Endothelial cell (in vitro differentiated cells): Measurements from ENCODE around the gene TMEM98. TPM values are rescaled to one million over a fixed set of nuclear protein-coding genes. Genes with fewer than 3 reads are reported as not detected.
A peak's percentile ranks its signal among the peaks of the same experiment; 100 is the strongest.
"Not testable (repeated sequence)": the region's sequence is repeated elsewhere in the genome, so short reads cannot be mapped to it uniquely, and the experiment has no call there.

Experiments used
- DNase-seq: peaks from one replicate; pipeline ENCODE4 v3.0.0; 2021; ENCODE audit warnings: low spot score
- H3K27ac Mint-ChIP-seq: one replicate; pipeline ENCODE4 v1.8.0; 2021; ENCODE audit warnings: mixed read lengths, inconsistent platforms; ENCODE audit not compliant: unreplicated experiment
- H3K27me3 Mint-ChIP-seq: one replicate; pipeline ENCODE4 v1.8.0; 2021; ENCODE audit warnings: mild to moderate bottlenecking, moderate library complexity, mixed read lengths, inconsistent platforms; ENCODE audit not compliant: unreplicated experiment
- H3K36me3 Mint-ChIP-seq: one replicate; pipeline ENCODE4 v1.8.0; 2021; ENCODE audit warnings: mild to moderate bottlenecking, low read depth, mixed read lengths, inconsistent platforms; ENCODE audit not compliant: unreplicated experiment
- H3K4me1 Mint-ChIP-seq: one replicate; pipeline ENCODE4 v1.8.0; 2021; ENCODE audit warnings: mild to moderate bottlenecking, mixed read lengths, inconsistent platforms; ENCODE audit not compliant: unreplicated experiment
- H3K4me3 Mint-ChIP-seq: one replicate; pipeline ENCODE4 v1.8.0; 2021; ENCODE audit warnings: mild to moderate bottlenecking, mixed read lengths, inconsistent platforms; ENCODE audit not compliant: unreplicated experiment
- H3K9me3 Mint-ChIP-seq: one replicate; pipeline ENCODE4 v1.8.0; 2021; ENCODE audit warnings: mixed read lengths, inconsistent platforms; ENCODE audit not compliant: unreplicated experiment
- CTCF ChIP-seq: fragments of 200-600 bp; sonication (generic); IDR thresholded peaks from one replicate; pipeline ENCODE4 v1.5.0; 2021; ENCODE audit warnings: antibody characterized with exemption; ENCODE audit not compliant: unreplicated experiment
- total RNA-seq: library from RNA; stranded (reverse); fragmentation: NEBNext Ultra II Directional; extraction: Animal tissue kit (Norgen Biotek cat#: 25700); gene quantifications from one replicate; pipeline ENCODE4 v1.2.1, GENCODE V29; 2021; ENCODE audit not compliant: unreplicated experiment

The TMEM98 gene
- total RNA-seq, 1 donor from 2014 or later = 84.2 TPM

DNA sequence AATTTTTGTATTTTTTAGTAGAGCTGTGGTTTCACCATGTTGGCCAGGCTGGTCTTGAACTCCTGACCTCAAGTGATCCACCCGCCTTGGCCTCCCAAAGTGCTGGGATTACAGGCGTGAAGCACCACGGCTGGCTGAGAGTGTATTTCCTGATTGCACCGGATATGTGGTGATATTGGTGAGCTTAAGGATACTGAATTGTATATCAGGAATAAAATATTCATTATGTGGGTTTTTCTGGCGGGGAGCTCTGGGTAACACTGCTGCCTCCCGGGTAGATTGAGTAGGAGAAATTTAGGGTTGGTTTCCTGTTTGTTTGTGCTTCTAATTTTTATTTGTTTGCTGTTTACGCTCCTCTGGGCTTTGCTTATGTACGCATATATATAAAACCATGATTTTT, 7.7 kb upstream of the TMEM98 start:
- no peak for TF ChIP-seq CTCF
- no peak for DNase-seq
- Mint-ChIP-seq H3K4me3 (no peak overlapping the region), H3K27me3 (peaks cover 2% of the 10 kb centered on the region), H3K36me3 (no peaks in the 10 kb centered on the region), H3K9me3 (no peaks in the 10 kb centered on the region), H3K27ac (no peak overlapping the region), H3K4me1 (no peaks in the 10 kb centered on the region)

DNA sequence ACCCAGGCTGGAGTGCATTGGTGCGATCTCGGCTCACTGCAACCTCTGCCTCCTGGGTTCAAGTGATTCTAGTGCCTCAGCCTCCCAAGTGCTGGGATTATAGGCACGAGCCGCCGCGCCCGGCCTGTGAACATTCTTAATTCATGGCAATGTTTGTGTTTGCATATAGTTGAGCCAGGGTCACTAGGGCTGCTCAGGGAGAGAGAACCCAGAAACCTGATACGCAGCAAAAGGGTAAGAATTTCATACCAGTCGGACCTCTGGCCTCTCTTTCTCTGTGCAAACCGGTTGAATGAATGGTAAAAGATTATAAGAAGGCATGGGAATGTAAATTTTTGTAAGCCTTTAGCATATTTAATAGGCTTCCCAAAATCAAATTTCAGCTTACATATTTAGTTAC, 6.9 kb upstream of the TMEM98 start:
- Mint-ChIP-seq H3K4me3 (no peak overlapping the region), H3K4me1 (no peaks in the 10 kb centered on the region), H3K27ac (no peak overlapping the region), H3K27me3 (no peaks in the 10 kb centered on the region), H3K9me3 (no peaks in the 10 kb centered on the region), H3K36me3 (no peaks in the 10 kb centered on the region)
- TF ChIP-seq CTCF = no peak
- no peak for DNase-seq

DNA sequence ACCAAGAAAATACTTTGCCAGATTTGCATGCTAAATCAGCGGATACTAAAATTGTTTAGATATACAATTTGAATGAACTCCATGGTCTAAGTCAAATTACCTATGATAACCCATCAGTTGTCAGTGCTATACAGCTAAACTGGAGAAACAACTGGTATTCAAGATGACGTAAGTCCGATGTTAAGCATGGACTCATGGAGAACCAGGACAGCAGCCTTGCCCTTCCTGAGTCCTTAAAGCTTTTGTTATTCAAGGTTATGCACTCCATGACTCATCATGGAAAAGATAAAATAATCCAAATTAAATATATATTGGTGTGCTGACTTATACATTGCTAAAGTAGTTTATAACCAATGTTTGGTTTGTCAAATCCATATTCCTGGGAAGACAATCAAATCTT, 4.0 kb upstream of the TMEM98 start:
- not testable (repeated sequence) for H3K27me3 Mint-ChIP-seq, H3K9me3 Mint-ChIP-seq, H3K36me3 Mint-ChIP-seq, H3K4me3 Mint-ChIP-seq, DNase-seq, H3K27ac Mint-ChIP-seq, H3K4me1 Mint-ChIP-seq

GRCh38 chr17:32926183-32926582, 1.8 kb upstream of the TMEM98 start:
- H3K4me1 Mint-ChIP-seq = no peaks in the 10 kb centered on the region
- no peaks in the 10 kb centered on the region for H3K36me3 Mint-ChIP-seq
- no peak for TF ChIP-seq CTCF
- peaks cover 2% of the 10 kb centered on the region for H3K27me3 Mint-ChIP-seq
- DNase-seq = no peak
- no peak overlapping the region for H3K27ac Mint-ChIP-seq
- no peak overlapping the region for H3K4me3 Mint-ChIP-seq
- no peaks in the 10 kb centered on the region for H3K9me3 Mint-ChIP-seq

- not testable (repeated sequence) for H3K27me3 Mint-ChIP-seq, H3K4me3 Mint-ChIP-seq, H3K9me3 Mint-ChIP-seq, H3K27ac Mint-ChIP-seq, DNase-seq, H3K36me3 Mint-ChIP-seq, H3K4me1 Mint-ChIP-seq
Observed at GRCh38 chr17:32926789-32927188, 1.2 kb upstream of the TMEM98 start.

DNA sequence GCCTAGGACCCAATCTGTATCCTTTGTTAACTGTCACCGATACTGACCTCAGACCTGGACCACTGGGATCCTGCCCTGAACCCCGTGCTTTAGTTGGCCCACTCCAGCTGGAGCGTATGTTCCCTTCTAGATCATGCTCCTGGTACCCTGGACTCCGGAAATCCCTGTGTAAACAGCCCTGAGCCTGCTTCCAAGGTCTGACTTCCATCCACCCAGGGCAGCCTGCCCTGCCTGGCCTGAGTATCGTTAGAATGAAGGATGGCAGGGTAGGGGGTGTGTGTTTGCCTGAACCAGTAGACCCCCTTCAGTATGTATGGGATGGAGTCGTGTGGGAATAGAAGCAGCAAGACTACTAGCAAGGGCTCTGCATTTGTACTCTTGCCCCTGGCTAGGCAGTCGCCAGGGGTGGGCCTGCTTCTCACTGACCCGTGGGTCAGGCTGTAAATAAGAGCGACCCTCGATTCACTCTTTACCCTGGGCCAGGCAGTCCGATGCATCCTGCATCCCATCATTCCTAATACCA, 691 bp upstream of the TMEM98 start:
- Mint-ChIP-seq H3K27me3 (peaks cover 2% of the 10 kb centered on the region), H3K4me1 (no peaks in the 10 kb centered on the region), H3K27ac (peak overlapping the region; percentile 19), H3K4me3 (peak overlapping the region; percentile 92), H3K36me3 (no peaks in the 10 kb centered on the region), H3K9me3 (no peaks in the 10 kb centered on the region)
- DNase-seq = no peak
- TF ChIP-seq CTCF = no peak
